Fibroblast of pulmonary artery (primary cell): ENCODE measurements around the gene IKBIP.
A peak's percentile ranks its signal among the peaks of the same experiment; 100 is the strongest.

Experiments
- DNase-seq: peaks from one replicate; pipeline ENCODE4 v3.0.0-alpha.2; 2010; ENCODE audit warnings: low read depth
- H3K4me3 ChIP-seq: replicated peaks from 2 replicates; pipeline ENCODE4 v1.5.1; 2011; ENCODE audit warnings: low read depth, mild to moderate bottlenecking, control low read depth, low read length, moderate library complexity
- CTCF ChIP-seq: IDR thresholded peaks from 2 replicates; pipeline ENCODE4 v1.5.1; 2011; ENCODE audit warnings: mild to moderate bottlenecking, control low read depth, low read length, inconsistent platforms; ENCODE audit errors: missing control alignments

Gene IKBIP

GRCh38 chr12:98638009-98638408, 6.6 kb downstream of the IKBIP start:
- no peak for TF ChIP-seq CTCF
- no peak for DNase-seq
- H3K4me3 ChIP-seq = no peak overlapping the region

- no peak overlapping the region for H3K4me3 ChIP-seq
- TF ChIP-seq CTCF = no peak
- DNase-seq = no peak
These were observed 7.5 kb downstream of the IKBIP start for GRCh38 chr12:98637068-98637467.

GRCh38 chr12:98635657-98636323, 8.8 kb downstream of the IKBIP start:
- no peak overlapping the region for H3K4me3 ChIP-seq
- no peak for TF ChIP-seq CTCF
- peak; percentile 73 for DNase-seq

GRCh38 chr12:98618952-98619351, 25.6 kb downstream of the IKBIP start:
- H3K4me3 ChIP-seq = no peak overlapping the region
- no peak for TF ChIP-seq CTCF
- DNase-seq = peak; percentile 84

GRCh38 chr12:98612696-98613334, 31.8 kb downstream of the IKBIP start:
- no peak for TF ChIP-seq CTCF
- no peak overlapping the region for H3K4me3 ChIP-seq
- no peak for DNase-seq

- no peak overlapping the region for H3K4me3 ChIP-seq
- no peak for DNase-seq
- TF ChIP-seq CTCF = no peak
These were observed 34.0 kb downstream of the IKBIP start for GRCh38 chr12:98610596-98610995.

GRCh38 chr12:98606359-98606988, 38.1 kb downstream of the IKBIP start:
- DNase-seq = no peak
- peak; percentile 12 for TF ChIP-seq CTCF
- no peak overlapping the region for H3K4me3 ChIP-seq
